Loucy (cell line): ENCODE measurements around the gene LHFPL3.

Experiments
- H2AFZ ChIP-seq: fragments of 200-600 bp; sonication (generic); 2 replicates; pipeline ENCODE4 v1.6.0; 2016; ENCODE audit warnings: antibody characterized with exemption, mild to moderate bottlenecking, low read length, moderate library complexity
- H3F3A ChIP-seq: fragments of 200-600 bp; 2 replicates; pipeline ENCODE4 v1.6.0; 2016; ENCODE audit warnings: antibody characterized with exemption, low read depth, mild to moderate bottlenecking
- H3K27me3 ChIP-seq: fragments of 200-600 bp; sonication (generic); 2 replicates; pipeline ENCODE4 v1.6.1; 2014; ENCODE audit warnings: low read length, mild to moderate bottlenecking; ENCODE audit not compliant: insufficient read depth, poor library complexity, severe bottlenecking
- H3K36me3 ChIP-seq: fragments of 200-600 bp; sonication (generic); 2 replicates; pipeline ENCODE4 v1.6.1; 2016; ENCODE audit warnings: low read length; ENCODE audit not compliant: insufficient read depth
- H3K4me1 ChIP-seq: fragments of 200-600 bp; sonication (generic); 2 replicates; pipeline ENCODE4 v1.5.1; 2014; ENCODE audit warnings: low read length, mild to moderate bottlenecking; ENCODE audit not compliant: insufficient read depth, poor library complexity, severe bottlenecking
- H3K4me2 ChIP-seq: fragments of 200-600 bp; sonication (generic); 2 replicates; pipeline ENCODE4 v1.6.0; 2014; ENCODE audit warnings: antibody characterized with exemption, low read length, low read depth, mild to moderate bottlenecking; ENCODE audit not compliant: poor library complexity, severe bottlenecking
- H3K4me3 ChIP-seq: fragments of 200-600 bp; sonication (generic); 2 replicates; pipeline ENCODE4 v1.5.1; 2014; ENCODE audit warnings: low read length, mild to moderate bottlenecking, mixed read lengths; ENCODE audit not compliant: poor library complexity, severe bottlenecking
- H3K79me2 ChIP-seq: fragments of 200-600 bp; sonication (generic); 2 replicates; pipeline ENCODE4 v1.6.1; 2014; ENCODE audit warnings: low read length; ENCODE audit not compliant: insufficient read depth
- H3K9ac ChIP-seq: fragments of 200-600 bp; sonication (generic); 2 replicates; pipeline ENCODE4 v1.6.0; 2014; ENCODE audit warnings: mild to moderate bottlenecking, low read depth, low read length, moderate library complexity; ENCODE audit not compliant: poor library complexity, severe bottlenecking
- H3K9me2 ChIP-seq: fragments of 200-600 bp; sonication (generic); replicated peaks from 2 replicates; pipeline ENCODE4 v1.6.1; 2016; ENCODE audit warnings: low read depth, low read length, mixed read lengths
- H3K9me3 ChIP-seq: fragments of 200-600 bp; sonication (generic); 2 replicates; pipeline ENCODE4 v1.6.1; 2014; ENCODE audit warnings: mild to moderate bottlenecking, antibody characterized with exemption, low read length, low read depth; ENCODE audit not compliant: insufficient read depth
- H4K20me1 ChIP-seq: fragments of 200-600 bp; sonication (generic); 2 replicates; pipeline ENCODE4 v1.6.0; 2014; ENCODE audit warnings: antibody characterized with exemption, low read length, mild to moderate bottlenecking; ENCODE audit not compliant: insufficient read depth, poor library complexity, severe bottlenecking
- CTCF ChIP-seq: fragments of 200-600 bp; sonication (generic); conservative IDR thresholded peaks from 2 replicates; pipeline ENCODE4 v1.5.1; 2014; ENCODE audit warnings: mild to moderate bottlenecking, antibody characterized with exemption, low read length
- EZH2phosphoT487 ChIP-seq: fragments of 200-600 bp; IDR thresholded peaks from 2 replicates; pipeline ENCODE4 v1.6.1; 2018; ENCODE audit warnings: antibody characterized with exemption, mild to moderate bottlenecking, moderate library complexity, borderline replicate concordance

The LHFPL3 gene

GRCh38 chr7:104357166-104357565 lies 28.8 kb downstream of the LHFPL3 start:
- H3K27me3 ChIP-seq = no peaks in the 10 kb centered on the region
- no peaks in the 10 kb centered on the region for H3K79me2 ChIP-seq
- no peaks in the 10 kb centered on the region for H3K4me1 ChIP-seq
- H3K9ac ChIP-seq = no peak overlapping the region
- H3K9me3 ChIP-seq = no peaks in the 10 kb centered on the region
- no peak overlapping the region for H3K4me2 ChIP-seq
- H3F3A ChIP-seq = no peaks in the 10 kb centered on the region
- TF ChIP-seq EZH2phosphoT487 = no peak
- no peak for TF ChIP-seq CTCF
- H4K20me1 ChIP-seq = no peaks in the 10 kb centered on the region
- no peaks in the 10 kb centered on the region for H3K36me3 ChIP-seq
- no peak overlapping the region for H3K4me3 ChIP-seq
- H2AFZ ChIP-seq = no peak overlapping the region
- H3K9me2 ChIP-seq = no peaks in the 10 kb centered on the region

- Histone ChIP-seq H3K9me3 (no peaks in the 10 kb centered on the region), H3K36me3 (no peaks in the 10 kb centered on the region), H3K4me2 (no peak overlapping the region), H3K9ac (no peak overlapping the region), H3K27me3 (no peaks in the 10 kb centered on the region), H3K79me2 (no peaks in the 10 kb centered on the region), H2AFZ (no peak overlapping the region), H3K4me3 (no peak overlapping the region), H4K20me1 (no peaks in the 10 kb centered on the region), H3F3A (no peaks in the 10 kb centered on the region), H3K9me2 (no peaks in the 10 kb centered on the region), H3K4me1 (no peaks in the 10 kb centered on the region)
- no peak for TF ChIP-seq CTCF
- TF ChIP-seq EZH2phosphoT487 = no peak
These were observed 30.2 kb downstream of the LHFPL3 start for GRCh38 chr7:104358446-104359132.

- Histone ChIP-seq H4K20me1 (no peaks in the 10 kb centered on the region), H3K4me3 (no peak overlapping the region), H3K36me3 (no peaks in the 10 kb centered on the region), H3K9me3 (no peaks in the 10 kb centered on the region), H3K4me1 (no peaks in the 10 kb centered on the region), H3K27me3 (no peaks in the 10 kb centered on the region), H3K4me2 (no peak overlapping the region), H3F3A (no peaks in the 10 kb centered on the region), H3K9me2 (no peaks in the 10 kb centered on the region), H2AFZ (no peak overlapping the region), H3K9ac (no peak overlapping the region), H3K79me2 (no peaks in the 10 kb centered on the region)
- TF ChIP-seq EZH2phosphoT487 = no peak
These were observed 34.4 kb downstream of the LHFPL3 start for GRCh38 chr7:104362756-104363155.

- Histone ChIP-seq H3K27me3 (no peaks in the 10 kb centered on the region), H3K9ac (no peak overlapping the region), H3K4me3 (no peak overlapping the region), H2AFZ (no peak overlapping the region), H3K79me2 (no peaks in the 10 kb centered on the region), H3K4me1 (no peaks in the 10 kb centered on the region), H3K9me2 (no peaks in the 10 kb centered on the region), H3K4me2 (no peak overlapping the region), H3K36me3 (no peaks in the 10 kb centered on the region), H3K9me3 (no peaks in the 10 kb centered on the region), H4K20me1 (no peaks in the 10 kb centered on the region), H3F3A (no peaks in the 10 kb centered on the region)
- no peak for TF ChIP-seq EZH2phosphoT487
- no peak for TF ChIP-seq CTCF
These were observed 35.0 kb downstream of the LHFPL3 start for GRCh38 chr7:104363355-104363754.
